K562 (cell line): Measurements from ENCODE around the gene THAP8.

Experiments
- ELF4 ChIP-seq: fragments of 450-650 bp; formaldehyde crosslinking; IDR thresholded peaks from 2 replicates; pipeline ENCODE4 v1.4.0; 2022; ENCODE audit warnings: missing genetic modification characterization
- EZH2 ChIP-seq: IDR thresholded peaks from 2 replicates; pipeline ENCODE4 v1.6.1; 2012; ENCODE audit warnings: low read depth, mild to moderate bottlenecking, inconsistent platforms, low read length, borderline replicate concordance
- HNRNPH1 ChIP-seq: fragments of 200-400 bp; formaldehyde crosslinking; optimal IDR thresholded peaks from 2 replicates; pipeline ENCODE3; 2017; ENCODE audit warnings: low read depth, mild to moderate bottlenecking, low read length, moderate library complexity
- THRAP3 ChIP-seq: fragments of 450-650 bp; IDR thresholded peaks from 2 replicates; pipeline ENCODE4 v1.6.1; 2016; ENCODE audit warnings: mild to moderate bottlenecking, inconsistent platforms, borderline replicate concordance
- ZNF140 ChIP-seq: fragments of 250-450 bp; sonication (Bioruptor Pico); IDR thresholded peaks from 2 replicates; pipeline ENCODE4 v1.8.0; 2021; ENCODE audit warnings: moderate library complexity, mild to moderate bottlenecking, inconsistent platforms
- ZNF589 ChIP-seq: fragments of 200-800 bp; sonication (Bioruptor generic); IDR thresholded peaks from 2 replicates; pipeline ENCODE4 v1.6.1; 2016; ENCODE audit warnings: low read depth, missing genetic modification characterization, missing compliant biosample characterization
- TF ChIP-seq, protein P1 (sequence below), 3 experiments: IDR thresholded peaks in 2 of 3; conservative IDR thresholded peaks in 1 of 3; 2 replicates each; pipeline ENCODE4 v1.5.1; 2011 to 2012; ENCODE audit warnings: low read length in 3 of 3, mild to moderate bottlenecking in 3 of 3, control low read depth in 2 of 3, improper control_type of control experiment in 1 of 3, inconsistent platforms in 1 of 3, low read depth in 1 of 3, mixed read lengths in 1 of 3, moderate library complexity in 1 of 3; ENCODE audit not compliant: insufficient read depth in 2 of 3

- TF ChIP-seq, protein P1, sequence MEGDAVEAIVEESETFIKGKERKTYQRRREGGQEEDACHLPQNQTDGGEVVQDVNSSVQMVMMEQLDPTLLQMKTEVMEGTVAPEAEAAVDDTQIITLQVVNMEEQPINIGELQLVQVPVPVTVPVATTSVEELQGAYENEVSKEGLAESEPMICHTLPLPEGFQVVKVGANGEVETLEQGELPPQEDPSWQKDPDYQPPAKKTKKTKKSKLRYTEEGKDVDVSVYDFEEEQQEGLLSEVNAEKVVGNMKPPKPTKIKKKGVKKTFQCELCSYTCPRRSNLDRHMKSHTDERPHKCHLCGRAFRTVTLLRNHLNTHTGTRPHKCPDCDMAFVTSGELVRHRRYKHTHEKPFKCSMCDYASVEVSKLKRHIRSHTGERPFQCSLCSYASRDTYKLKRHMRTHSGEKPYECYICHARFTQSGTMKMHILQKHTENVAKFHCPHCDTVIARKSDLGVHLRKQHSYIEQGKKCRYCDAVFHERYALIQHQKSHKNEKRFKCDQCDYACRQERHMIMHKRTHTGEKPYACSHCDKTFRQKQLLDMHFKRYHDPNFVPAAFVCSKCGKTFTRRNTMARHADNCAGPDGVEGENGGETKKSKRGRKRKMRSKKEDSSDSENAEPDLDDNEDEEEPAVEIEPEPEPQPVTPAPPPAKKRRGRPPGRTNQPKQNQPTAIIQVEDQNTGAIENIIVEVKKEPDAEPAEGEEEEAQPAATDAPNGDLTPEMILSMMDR (IDR thresholded peaks at IDR 0.05 in 2 of 3, conservative IDR thresholded peaks at IDR 0.05 in 1 of 3; ENCODE audit: insufficient read depth in 2 of 3, low read depth in 1 of 3, low read length in 3 of 3), result no peak
- no peak for TF ChIP-seq THRAP3
- TF ChIP-seq ELF4, result no peak
- no peak for TF ChIP-seq HNRNPH1
- no peak for TF ChIP-seq EZH2
- no peak for TF ChIP-seq ZNF589 (CRISPR knock-in tag)
- TF ChIP-seq ZNF140, result no peak
Measured at GRCh38 chr19:36061367-36061766, 7.3 kb upstream of the THAP8 start.
